ENCODE results near the gene THBD.

The THBD gene

GRCh38 chr20:23042270-23042669 is 7.2 kb downstream of the THBD start:
- peaks cover 15% of the 10 kb centered on the region for H3K4me1 ChIP-seq (ENCODE audit: insufficient read depth, low read length)
- peaks cover 89% of the 10 kb centered on the region for H3K27me3 ChIP-seq (ENCODE audit: insufficient read depth, low read length)
- no peak overlapping the region for H3K27ac ChIP-seq (ENCODE audit: low read length)
- no peak overlapping the region for H3K9ac ChIP-seq (ENCODE audit: low read depth, low read length)
- H3K9me3 ChIP-seq (ENCODE audit: insufficient read depth, low read depth, low read length) = no peaks in the 10 kb centered on the region
- H3K36me3 ChIP-seq (ENCODE audit: insufficient read depth, low read depth, low read length) = no peaks in the 10 kb centered on the region
- H3K4me3 ChIP-seq (ENCODE audit: low read length) = peak overlapping the region; percentile 16; the same call in 1 of the 2 replicates

DNA sequence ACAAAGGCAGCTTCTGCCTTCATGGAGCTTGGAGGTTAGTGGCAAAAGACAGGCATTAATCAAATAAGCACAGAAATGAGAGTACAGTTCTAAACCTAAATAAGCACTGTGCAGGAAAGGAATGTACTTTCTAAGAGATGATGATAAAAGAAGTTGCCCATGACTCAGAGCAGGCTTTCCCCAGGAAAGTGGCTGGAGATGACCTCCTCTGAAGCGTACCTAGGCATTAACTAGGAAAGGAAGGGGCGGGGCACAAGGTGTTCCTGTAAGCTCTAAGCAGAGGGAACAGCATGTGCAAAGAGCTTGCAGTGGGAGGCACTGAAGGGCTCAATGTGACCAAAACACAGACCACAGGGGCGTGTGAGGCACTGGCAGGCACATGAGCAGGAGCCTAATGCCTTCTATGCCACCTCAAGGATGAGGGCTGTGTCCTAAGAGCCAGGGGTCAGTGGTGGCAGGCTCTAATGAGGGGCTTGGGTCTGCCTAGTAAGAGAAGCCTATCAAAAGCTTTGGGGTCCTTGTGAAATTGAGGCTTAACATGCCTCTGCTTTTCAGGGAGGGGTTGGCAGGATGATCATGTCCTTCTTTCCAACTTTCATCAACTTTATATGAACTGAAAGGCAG is 9.5 kb downstream of the THBD start:
- H3K27me3 ChIP-seq (ENCODE audit: insufficient read depth, low read length) = peaks cover 89% of the 10 kb centered on the region
- H3K36me3 ChIP-seq (ENCODE audit: insufficient read depth, low read depth, low read length) = no peaks in the 10 kb centered on the region
- peaks cover 15% of the 10 kb centered on the region for H3K4me1 ChIP-seq (ENCODE audit: insufficient read depth, low read length)
- no peak overlapping the region for H3K4me3 ChIP-seq (ENCODE audit: low read length)
- no peak overlapping the region for H3K9ac ChIP-seq (ENCODE audit: low read depth, low read length)
- H3K9me3 ChIP-seq (ENCODE audit: insufficient read depth, low read depth, low read length) = no peaks in the 10 kb centered on the region
- H3K27ac ChIP-seq (ENCODE audit: low read length) = no peak overlapping the region

GRCh38 chr20:23039136-23039875 is 10.2 kb downstream of the THBD start:
- Histone ChIP-seq H3K27ac (ENCODE audit: low read length) (no peak overlapping the region), H3K4me3 (ENCODE audit: low read length) (no peak overlapping the region), H3K9ac (ENCODE audit: low read depth, low read length) (no peak overlapping the region), H3K27me3 (ENCODE audit: insufficient read depth, low read length) (peaks cover 89% of the 10 kb centered on the region), H3K9me3 (ENCODE audit: insufficient read depth, low read depth, low read length) (no peaks in the 10 kb centered on the region), H3K4me1 (ENCODE audit: insufficient read depth, low read length) (peaks cover 15% of the 10 kb centered on the region), H3K36me3 (ENCODE audit: insufficient read depth, low read depth, low read length) (no peaks in the 10 kb centered on the region)

- no peak overlapping the region for H3K4me3 ChIP-seq (ENCODE audit: low read length)
- no peaks in the 10 kb centered on the region for H3K9me3 ChIP-seq (ENCODE audit: insufficient read depth, low read depth, low read length)
- H3K4me1 ChIP-seq (ENCODE audit: insufficient read depth, low read length) = peaks cover 2% of the 10 kb centered on the region
- H3K27me3 ChIP-seq (ENCODE audit: insufficient read depth, low read length) = peaks cover 95% of the 10 kb centered on the region
- H3K27ac ChIP-seq (ENCODE audit: low read length) = no peak overlapping the region
- H3K9ac ChIP-seq (ENCODE audit: low read depth, low read length) = no peak overlapping the region
- no peaks in the 10 kb centered on the region for H3K36me3 ChIP-seq (ENCODE audit: insufficient read depth, low read depth, low read length)
Observed at GRCh38 chr20:23037017-23037481, 12.4 kb downstream of the THBD start.

DNA sequence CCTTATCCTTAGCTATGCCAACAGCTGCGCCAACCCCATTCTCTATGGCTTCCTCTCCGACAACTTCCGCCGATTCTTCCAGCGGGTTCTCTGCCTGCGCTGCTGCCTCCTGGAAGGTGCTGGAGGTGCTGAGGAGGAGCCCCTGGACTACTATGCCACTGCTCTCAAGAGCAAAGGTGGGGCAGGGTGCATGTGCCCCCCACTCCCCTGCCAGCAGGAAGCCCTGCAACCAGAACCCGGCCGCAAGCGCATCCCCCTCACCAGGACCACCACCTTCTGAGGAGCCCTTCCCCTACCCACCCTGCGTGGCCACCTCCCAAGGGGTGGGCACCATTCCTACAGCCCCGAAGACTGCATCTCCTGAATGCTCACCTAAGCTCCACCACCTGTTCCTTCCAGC is 13.1 kb downstream of the THBD start:
- Histone ChIP-seq H3K4me1 (ENCODE audit: insufficient read depth, low read length) (no peaks in the 10 kb centered on the region), H3K36me3 (ENCODE audit: insufficient read depth, low read depth, low read length) (no peaks in the 10 kb centered on the region), H3K9me3 (ENCODE audit: insufficient read depth, low read depth, low read length) (no peaks in the 10 kb centered on the region), H3K27me3 (ENCODE audit: insufficient read depth, low read length) (peaks cover 93% of the 10 kb centered on the region), H3K27ac (ENCODE audit: low read length) (no peak overlapping the region), H3K9ac (ENCODE audit: low read depth, low read length) (no peak overlapping the region), H3K4me3 (ENCODE audit: low read length) (no peak overlapping the region)

GRCh38 chr20:23035731-23036130 is 13.7 kb downstream of the THBD start:
- peaks cover 89% of the 10 kb centered on the region for H3K27me3 ChIP-seq (ENCODE audit: insufficient read depth, low read length)
- H3K27ac ChIP-seq (ENCODE audit: low read length) = no peak overlapping the region
- H3K36me3 ChIP-seq (ENCODE audit: insufficient read depth, low read depth, low read length) = no peaks in the 10 kb centered on the region
- H3K4me1 ChIP-seq (ENCODE audit: insufficient read depth, low read length) = no peaks in the 10 kb centered on the region
- H3K9ac ChIP-seq (ENCODE audit: low read depth, low read length) = no peak overlapping the region
- H3K4me3 ChIP-seq (ENCODE audit: low read length) = peak overlapping the region; percentile 49
- no peaks in the 10 kb centered on the region for H3K9me3 ChIP-seq (ENCODE audit: insufficient read depth, low read depth, low read length)

DNA sequence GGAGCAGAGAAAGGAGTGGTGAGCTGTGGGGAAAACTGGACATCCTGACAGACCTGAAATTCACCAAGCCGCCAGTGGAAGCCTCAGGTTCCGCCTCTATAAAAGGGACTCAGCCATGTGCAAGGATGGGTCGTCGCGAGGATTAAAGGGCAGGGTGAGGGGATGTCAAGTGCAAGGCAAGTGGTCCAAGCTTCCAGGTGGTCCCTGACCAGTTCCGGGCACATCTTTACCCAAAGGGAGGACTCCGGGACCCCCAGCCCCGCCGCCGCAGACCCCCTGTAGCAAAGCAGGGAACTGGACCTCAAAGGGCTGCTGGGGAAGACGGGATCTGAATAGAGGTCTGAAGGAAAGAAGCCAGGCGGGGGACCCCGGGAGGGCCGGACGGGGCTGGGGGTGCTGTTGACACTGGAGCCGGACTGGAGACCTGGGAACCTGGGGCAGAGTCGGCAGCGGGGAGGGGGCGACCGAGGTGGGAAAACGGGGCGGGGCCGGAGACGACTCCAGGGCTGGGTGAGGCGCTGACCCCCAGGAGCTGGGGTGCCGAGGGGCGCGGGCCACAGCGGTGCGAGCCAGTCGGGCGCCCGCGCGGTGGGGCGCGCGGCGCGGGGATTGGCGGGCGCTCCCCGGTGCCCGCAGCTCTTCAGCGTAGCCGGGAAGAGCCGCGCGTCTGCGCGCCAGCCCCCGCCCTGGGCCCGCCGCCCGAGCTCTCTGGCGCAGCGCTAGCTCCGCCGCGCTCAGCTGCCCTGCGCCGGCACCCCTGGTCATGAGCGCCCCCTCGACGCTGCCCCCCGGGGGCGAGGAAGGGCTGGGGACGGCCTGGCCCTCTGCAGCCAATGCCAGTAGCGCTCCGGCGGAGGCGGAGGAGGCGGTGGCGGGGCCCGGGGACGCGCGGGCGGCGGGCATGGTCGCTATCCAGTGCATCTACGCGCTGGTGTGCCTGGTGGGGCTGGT is 14.5 kb downstream of the THBD start, which contains the start of gene SSTR4:
Gene SSTR4, plus strand, starts transcription at position 592 of the 951 bp plus-strand sequence. Its CDS starts 172 bp downstream, at position 764.
- Histone ChIP-seq H3K9ac (ENCODE audit: low read depth, low read length) (no peak within 1 kb of the TSS), H3K36me3 (ENCODE audit: insufficient read depth, low read depth, low read length) (no peaks in the 10 kb centered on the region), H3K27ac (ENCODE audit: low read length) (no peak within 1 kb of the TSS), H3K4me1 (ENCODE audit: insufficient read depth, low read length) (no peaks in the 10 kb centered on the region), H3K27me3 (ENCODE audit: insufficient read depth, low read length) (peaks cover 82% of the 10 kb centered on the region), H3K4me3 (ENCODE audit: low read length) (peak within 1 kb of the TSS; percentile 49), H3K9me3 (ENCODE audit: insufficient read depth, low read depth, low read length) (no peaks in the 10 kb centered on the region)

DNA sequence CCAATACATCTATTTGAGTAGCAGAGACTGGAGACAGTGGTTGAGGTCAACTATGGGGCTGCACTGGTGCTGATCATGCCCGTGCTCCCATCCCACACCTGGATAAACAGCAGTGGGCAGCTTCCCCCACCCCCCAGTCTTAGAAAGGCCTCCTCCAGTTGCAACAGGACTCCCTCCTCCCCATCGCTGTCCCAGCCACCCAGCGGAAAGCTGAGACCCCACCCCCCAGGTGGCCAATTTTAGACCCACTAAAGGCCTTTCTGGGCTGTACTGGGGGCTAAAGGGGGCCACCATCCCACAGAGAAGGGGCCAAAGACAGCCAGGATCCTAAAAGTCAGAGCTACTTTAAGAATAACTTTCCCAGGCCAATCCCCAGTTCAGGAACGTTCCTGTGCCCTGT is 15.6 kb downstream of the THBD start:
- Histone ChIP-seq H3K4me1 (ENCODE audit: insufficient read depth, low read length) (no peaks in the 10 kb centered on the region), H3K27ac (ENCODE audit: low read length) (no peak overlapping the region), H3K4me3 (ENCODE audit: low read length) (no peak overlapping the region), H3K9ac (ENCODE audit: low read depth, low read length) (no peak overlapping the region), H3K9me3 (ENCODE audit: insufficient read depth, low read depth, low read length) (no peaks in the 10 kb centered on the region), H3K27me3 (ENCODE audit: insufficient read depth, low read length) (peaks cover 73% of the 10 kb centered on the region), H3K36me3 (ENCODE audit: insufficient read depth, low read depth, low read length) (no peaks in the 10 kb centered on the region)

DNA sequence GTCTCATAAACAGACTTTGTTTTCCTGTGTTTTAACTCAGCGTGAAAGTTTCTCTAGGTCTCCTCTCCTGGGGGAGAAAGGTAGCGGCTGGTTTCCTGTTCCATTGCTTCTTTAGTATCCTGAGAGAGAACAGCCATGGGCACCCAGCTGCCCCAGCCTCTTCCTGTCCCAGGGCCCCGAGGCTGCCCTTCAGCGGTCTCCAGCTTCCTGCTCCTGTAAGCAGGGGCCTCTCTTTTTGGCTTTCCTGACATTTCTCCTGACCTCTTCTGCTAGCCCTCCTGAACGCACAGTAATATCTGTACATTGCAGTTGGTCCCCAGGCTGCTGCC is 16.8 kb downstream of the THBD start:
- Histone ChIP-seq H3K4me1 (ENCODE audit: insufficient read depth, low read length) (no peaks in the 10 kb centered on the region), H3K9ac (ENCODE audit: low read depth, low read length) (no peak overlapping the region), H3K27ac (ENCODE audit: low read length) (no peak overlapping the region), H3K36me3 (ENCODE audit: insufficient read depth, low read depth, low read length) (no peaks in the 10 kb centered on the region), H3K27me3 (ENCODE audit: insufficient read depth, low read length) (peaks cover 64% of the 10 kb centered on the region), H3K9me3 (ENCODE audit: insufficient read depth, low read depth, low read length) (no peaks in the 10 kb centered on the region), H3K4me3 (ENCODE audit: low read length) (no peak overlapping the region)

GRCh38 chr20:23032056-23032749 is 17.3 kb downstream of the THBD start:
- no peak overlapping the region for H3K27ac ChIP-seq (ENCODE audit: low read length)
- no peaks in the 10 kb centered on the region for H3K4me1 ChIP-seq (ENCODE audit: insufficient read depth, low read length)

GRCh38 chr20:23031346-23031745 is 18.1 kb downstream of the THBD start:
- Histone ChIP-seq H3K27ac (ENCODE audit: low read length) (no peak overlapping the region), H3K4me1 (ENCODE audit: insufficient read depth, low read length) (no peaks in the 10 kb centered on the region), H3K4me3 (ENCODE audit: low read length) (no peak overlapping the region), H3K9me3 (ENCODE audit: insufficient read depth, low read depth, low read length) (no peaks in the 10 kb centered on the region), H3K36me3 (ENCODE audit: insufficient read depth, low read depth, low read length) (no peaks in the 10 kb centered on the region), H3K9ac (ENCODE audit: low read depth, low read length) (no peak overlapping the region), H3K27me3 (ENCODE audit: insufficient read depth, low read length) (peaks cover 50% of the 10 kb centered on the region)

More at GRCh38 chr20:23032056-23032749, 17.3 kb downstream of the THBD start:
- Histone ChIP-seq H3K36me3 (ENCODE audit: insufficient read depth, low read depth, low read length) (no peaks in the 10 kb centered on the region), H3K9me3 (ENCODE audit: insufficient read depth, low read depth, low read length) (no peaks in the 10 kb centered on the region), H3K27me3 (ENCODE audit: insufficient read depth, low read length) (peaks cover 59% of the 10 kb centered on the region), H3K9ac (ENCODE audit: low read depth, low read length) (no peak overlapping the region), H3K4me3 (ENCODE audit: low read length) (no peak overlapping the region)

Measured in iPS-20b (cell line).